ENCODE results near the gene CSH2. TPM values are rescaled to one million over a fixed set of nuclear protein-coding genes. Genes with fewer than 3 reads are reported as not detected.

The CSH2 gene
- total and polyA plus RNA-seq, 2 of the 13 experiments (the other 11 are each of a cell fraction or from before 2014, with no cell fraction given) = not detected

DNA sequence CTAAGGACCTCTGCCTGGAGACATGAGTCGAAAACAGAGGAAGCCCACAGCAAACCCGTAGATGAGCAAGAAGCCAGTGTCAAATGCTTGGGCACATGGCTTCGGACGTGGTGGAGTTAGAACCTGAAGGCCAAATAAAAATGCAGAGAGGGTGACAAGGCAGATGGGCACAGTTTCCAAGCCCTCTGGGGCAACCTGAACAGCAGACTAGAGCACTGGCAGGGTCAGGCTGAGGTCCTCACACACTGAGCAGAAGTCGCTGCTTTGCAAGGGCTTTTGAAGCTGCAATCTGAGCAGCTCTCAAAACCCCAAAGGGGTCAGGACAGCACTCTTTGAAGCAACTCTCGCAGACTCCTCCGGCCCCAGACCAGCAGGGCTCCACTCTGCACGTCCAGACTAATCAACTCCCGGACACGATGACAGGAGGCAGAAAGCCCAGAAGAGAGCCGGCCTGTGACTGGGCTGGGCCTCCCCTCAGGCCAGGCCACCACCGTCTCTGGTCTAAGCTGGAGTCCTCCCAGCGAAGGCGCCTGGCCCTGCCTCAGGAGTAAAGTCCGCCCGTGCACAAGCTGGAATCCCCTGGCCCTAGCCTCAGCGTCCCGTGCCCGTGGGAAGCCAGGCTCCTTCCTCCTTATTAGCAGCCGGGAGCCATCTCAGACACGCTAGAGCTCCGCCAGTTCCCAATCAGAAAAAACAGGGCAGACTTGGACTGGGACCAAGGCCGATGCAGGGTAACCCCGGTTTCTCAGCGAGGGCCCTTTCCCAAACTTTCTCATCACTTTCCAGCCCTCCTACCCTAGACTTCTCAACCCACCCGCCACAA is 31.9 kb downstream of the CSH2 start (continued):
- TF ChIP-seq, protein P1, sequence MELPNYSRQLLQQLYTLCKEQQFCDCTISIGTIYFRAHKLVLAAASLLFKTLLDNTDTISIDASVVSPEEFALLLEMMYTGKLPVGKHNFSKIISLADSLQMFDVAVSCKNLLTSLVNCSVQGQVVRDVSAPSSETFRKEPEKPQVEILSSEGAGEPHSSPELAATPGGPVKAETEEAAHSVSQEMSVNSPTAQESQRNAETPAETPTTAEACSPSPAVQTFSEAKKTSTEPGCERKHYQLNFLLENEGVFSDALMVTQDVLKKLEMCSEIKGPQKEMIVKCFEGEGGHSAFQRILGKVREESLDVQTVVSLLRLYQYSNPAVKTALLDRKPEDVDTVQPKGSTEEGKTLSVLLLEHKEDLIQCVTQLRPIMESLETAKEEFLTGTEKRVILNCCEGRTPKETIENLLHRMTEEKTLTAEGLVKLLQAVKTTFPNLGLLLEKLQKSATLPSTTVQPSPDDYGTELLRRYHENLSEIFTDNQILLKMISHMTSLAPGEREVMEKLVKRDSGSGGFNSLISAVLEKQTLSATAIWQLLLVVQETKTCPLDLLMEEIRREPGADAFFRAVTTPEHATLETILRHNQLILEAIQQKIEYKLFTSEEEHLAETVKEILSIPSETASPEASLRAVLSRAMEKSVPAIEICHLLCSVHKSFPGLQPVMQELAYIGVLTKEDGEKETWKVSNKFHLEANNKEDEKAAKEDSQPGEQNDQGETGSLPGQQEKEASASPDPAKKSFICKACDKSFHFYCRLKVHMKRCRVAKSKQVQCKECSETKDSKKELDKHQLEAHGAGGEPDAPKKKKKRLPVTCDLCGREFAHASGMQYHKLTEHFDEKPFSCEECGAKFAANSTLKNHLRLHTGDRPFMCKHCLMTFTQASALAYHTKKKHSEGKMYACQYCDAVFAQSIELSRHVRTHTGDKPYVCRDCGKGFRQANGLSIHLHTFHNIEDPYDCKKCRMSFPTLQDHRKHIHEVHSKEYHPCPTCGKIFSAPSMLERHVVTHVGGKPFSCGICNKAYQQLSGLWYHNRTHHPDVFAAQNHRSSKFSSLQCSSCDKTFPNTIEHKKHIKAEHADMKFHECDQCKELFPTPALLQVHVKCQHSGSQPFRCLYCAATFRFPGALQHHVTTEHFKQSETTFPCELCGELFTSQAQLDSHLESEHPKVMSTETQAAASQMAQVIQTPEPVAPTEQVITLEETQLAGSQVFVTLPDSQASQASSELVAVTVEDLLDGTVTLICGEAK (IDR thresholded peaks at IDR 0.05) = no peak
- TF ChIP-seq, protein P1 (CRISPR knock-in tag; IDR thresholded peaks at IDR 0.05) = peak; percentile 88
- TF ChIP-seq ZNF788 (CRISPR knock-in tag; IDR thresholded peaks at IDR 0.05; ENCODE audit: borderline replicate concordance) = peak; percentile 66; the same call in 1 of the 2 replicates
- no peak for TF ChIP-seq LCORL (IDR thresholded peaks at IDR 0.05)
- peak; percentile 75 for TF ChIP-seq LCORL (CRISPR knock-in tag; IDR thresholded peaks at IDR 0.05)
- TF ChIP-seq, protein P2, sequence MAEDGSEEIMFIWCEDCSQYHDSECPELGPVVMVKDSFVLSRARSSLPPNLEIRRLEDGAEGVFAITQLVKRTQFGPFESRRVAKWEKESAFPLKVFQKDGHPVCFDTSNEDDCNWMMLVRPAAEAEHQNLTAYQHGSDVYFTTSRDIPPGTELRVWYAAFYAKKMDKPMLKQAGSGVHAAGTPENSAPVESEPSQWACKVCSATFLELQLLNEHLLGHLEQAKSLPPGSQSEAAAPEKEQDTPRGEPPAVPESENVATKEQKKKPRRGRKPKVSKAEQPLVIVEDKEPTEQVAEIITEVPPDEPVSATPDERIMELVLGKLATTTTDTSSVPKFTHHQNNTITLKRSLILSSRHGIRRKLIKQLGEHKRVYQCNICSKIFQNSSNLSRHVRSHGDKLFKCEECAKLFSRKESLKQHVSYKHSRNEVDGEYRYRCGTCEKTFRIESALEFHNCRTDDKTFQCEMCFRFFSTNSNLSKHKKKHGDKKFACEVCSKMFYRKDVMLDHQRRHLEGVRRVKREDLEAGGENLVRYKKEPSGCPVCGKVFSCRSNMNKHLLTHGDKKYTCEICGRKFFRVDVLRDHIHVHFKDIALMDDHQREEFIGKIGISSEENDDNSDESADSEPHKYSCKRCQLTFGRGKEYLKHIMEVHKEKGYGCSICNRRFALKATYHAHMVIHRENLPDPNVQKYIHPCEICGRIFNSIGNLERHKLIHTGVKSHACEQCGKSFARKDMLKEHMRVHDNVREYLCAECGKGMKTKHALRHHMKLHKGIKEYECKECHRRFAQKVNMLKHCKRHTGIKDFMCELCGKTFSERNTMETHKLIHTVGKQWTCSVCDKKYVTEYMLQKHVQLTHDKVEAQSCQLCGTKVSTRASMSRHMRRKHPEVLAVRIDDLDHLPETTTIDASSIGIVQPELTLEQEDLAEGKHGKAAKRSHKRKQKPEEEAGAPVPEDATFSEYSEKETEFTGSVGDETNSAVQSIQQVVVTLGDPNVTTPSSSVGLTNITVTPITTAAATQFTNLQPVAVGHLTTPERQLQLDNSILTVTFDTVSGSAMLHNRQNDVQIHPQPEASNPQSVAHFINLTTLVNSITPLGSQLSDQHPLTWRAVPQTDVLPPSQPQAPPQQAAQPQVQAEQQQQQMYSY (CRISPR knock-in tag; IDR thresholded peaks at IDR 0.05) = peak; percentile 59; the same call in 1 of the 2 replicates
- TF ChIP-seq, protein P3, sequence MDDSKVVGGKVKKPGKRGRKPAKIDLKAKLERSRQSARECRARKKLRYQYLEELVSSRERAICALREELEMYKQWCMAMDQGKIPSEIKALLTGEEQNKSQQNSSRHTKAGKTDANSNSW (CRISPR knock-in tag; IDR thresholded peaks at IDR 0.05; ENCODE audit: borderline replicate concordance) = peak; percentile 87; the same call in 1 of the 2 replicates
- TF ChIP-seq NR2F6 (IDR thresholded peaks at IDR 0.05) = no peak
- peak; percentile 19; the same call in 1 of the 2 replicates for TF ChIP-seq NR2F6 (CRISPR knock-in tag; IDR thresholded peaks at IDR 0.05)
- 0 out of 2 replicates have a peak, but pooled peaks have one; percentile 36 for TF ChIP-seq NFATC3 (CRISPR knock-in tag; IDR thresholded peaks at IDR 0.05)
- TF ChIP-seq SATB2 (CRISPR knock-in tag; IDR thresholded peaks at IDR 0.05) = 0 out of 2 replicates have a peak, but pooled peaks have one; percentile 30
